NCI-H446 treated with DMSO at 0.1 percent for 48 hours (cell line): ENCODE measurements around the gene GREB1L.
"Not testable (repeated sequence)": the region's sequence is repeated elsewhere in the genome, so short reads cannot be mapped to it uniquely, and the experiment has no call there.

ENCODE experiments used
- DNase-seq: peaks from one replicate; lab custom pipeline; 2025; lab: John Stamatoyannopoulos, UW

Gene GREB1L

GRCh38 chr18:21242141-21242779 lies at the start of gene GREB1L:
Gene GREB1L (plus strand): TSS chr18:21242232. CDS start chr18:21383519, 141,287 bp downstream.
- DNase-seq: no peak

GRCh38 chr18:21192308-21192624 lies 49.8 kb upstream of the GREB1L start:
- DNase-seq: no peak

DNA sequence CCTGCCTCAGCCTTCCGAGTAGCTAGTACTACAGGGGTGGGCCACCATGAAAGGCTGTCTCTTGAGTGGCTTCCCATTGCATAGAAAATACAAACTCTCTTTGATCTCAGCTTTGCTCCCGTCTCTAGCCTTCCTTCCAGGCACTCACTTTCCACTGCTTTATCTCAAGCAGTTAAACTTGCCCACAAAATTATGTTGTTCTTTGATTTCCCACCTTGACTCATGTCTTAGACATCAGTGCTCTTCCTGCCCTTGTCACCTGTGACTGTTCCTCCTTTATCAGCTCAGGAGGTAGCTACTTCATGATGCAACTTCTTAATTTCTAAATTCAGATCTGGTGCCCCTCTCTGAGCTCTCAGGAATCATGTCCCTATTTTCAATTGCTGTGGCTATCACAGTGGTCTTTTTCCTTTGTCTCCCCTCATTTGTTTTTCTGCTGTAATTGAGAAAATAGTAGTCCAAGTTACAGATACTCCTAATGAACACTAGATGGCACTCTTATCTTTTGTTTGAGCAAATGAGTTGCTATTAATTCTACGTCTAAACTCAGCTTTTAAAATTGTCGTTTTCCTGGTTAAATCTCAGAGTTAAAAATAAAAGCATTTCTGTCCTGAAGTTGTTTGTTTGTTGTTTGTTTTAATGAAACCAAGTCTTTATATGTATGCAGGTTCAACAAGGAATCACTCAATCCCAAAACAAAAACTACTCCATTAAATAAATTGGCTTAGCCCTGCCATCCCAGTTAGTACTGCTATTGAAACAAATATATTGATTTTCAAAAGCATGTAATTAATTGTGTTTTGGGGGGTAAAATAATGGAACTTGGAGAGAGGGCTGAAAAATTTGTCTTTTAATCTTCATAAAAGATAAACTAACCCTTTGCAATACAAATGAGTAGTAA lies 46.9 kb upstream of the GREB1L start:
- DNase-seq: peak; percentile 29

DNA sequence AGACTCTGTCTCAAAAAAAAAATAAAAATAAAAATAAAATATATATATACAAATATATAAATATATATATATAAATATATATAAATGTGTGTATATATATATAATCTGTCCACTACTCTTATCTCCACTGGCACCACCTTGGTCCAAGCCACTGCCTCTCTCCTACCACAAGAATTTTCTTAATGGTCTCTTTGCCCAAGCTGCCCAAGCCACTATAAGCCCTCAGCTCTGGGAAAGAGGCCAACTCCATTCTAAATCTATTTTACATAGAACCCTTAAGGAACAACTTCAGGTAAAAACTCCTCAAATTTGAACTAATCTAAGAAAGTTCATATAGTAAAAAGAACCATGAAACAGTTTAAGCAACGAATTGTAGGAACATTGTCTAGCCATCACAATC lies 45.6 kb upstream of the GREB1L start:
- no peak for DNase-seq

- DNase-seq: no peak
Measured at GRCh38 chr18:21203126-21203525, 38.9 kb upstream of the GREB1L start.

DNA sequence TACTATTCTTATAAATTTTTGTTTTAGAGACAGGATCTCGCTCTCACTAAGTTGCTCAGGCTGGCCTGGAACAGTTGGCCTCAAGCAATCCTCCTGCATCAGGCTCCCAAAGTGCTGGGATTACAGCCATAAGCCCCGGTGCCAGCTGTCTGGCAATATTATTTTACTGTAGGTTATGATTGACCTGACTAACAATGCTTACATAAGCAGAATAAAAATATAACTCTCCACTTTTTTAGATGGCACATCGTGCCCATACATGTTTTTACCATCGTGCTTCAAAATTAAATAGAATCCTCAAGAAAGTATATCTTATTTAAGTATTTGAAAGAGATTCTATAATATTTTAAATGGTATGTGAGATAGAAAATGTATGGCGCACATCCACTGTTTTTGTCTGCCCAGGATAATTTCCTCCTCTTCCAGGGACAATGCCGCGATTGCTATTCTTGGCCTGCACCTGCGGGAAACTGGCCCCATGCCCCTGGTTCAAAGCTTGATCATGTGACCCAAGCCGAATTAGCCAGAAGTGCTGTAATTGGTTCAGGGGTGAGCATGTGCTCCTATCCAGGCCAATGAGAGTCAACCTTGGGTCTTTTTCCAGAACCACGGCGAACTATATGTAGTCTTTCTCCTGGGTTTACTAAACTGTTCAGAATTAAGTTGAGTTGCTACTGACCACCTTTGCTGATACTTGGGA lies 38.3 kb upstream of the GREB1L start:
- no peak for DNase-seq

GRCh38 chr18:21205695-21206094 lies 36.3 kb upstream of the GREB1L start:
- DNase-seq: no peak

DNA sequence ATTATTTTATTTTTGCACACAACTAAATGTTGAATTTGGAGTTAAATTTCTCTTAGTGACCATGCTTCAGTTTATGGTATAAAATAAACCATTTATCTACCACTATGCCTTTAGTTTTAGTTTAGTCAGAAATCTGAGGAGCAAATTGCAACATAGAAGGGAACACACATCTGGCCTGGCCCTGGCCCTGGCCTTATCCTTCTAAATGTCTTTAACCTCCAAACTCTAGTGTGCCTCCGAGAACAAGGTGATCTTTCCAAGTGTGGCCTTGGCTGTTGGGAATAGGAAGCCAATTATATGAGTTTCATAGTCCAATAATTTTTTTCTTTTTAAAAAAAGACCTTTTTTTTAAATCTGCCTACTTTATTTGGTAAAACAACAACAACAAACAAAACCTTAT lies 31.8 kb upstream of the GREB1L start:
- no peak for DNase-seq

DNA sequence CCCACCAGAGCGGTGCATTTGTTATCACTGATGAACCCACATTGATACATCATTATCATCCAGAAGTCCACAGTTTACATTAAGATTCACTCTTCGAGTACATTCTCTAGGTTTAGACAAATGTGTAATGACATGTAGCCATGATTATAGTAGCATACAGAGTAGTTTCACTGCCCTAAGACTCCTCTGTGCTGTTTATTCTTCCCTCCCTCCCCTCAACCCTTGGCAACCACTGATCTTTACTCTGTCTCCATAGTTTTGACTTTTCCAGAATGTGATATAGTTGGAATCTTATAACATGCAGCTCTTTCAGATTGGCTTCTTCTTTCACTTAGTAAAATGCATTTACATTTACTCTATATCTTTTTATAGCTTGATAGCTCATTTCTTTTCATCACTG lies 31.2 kb upstream of the GREB1L start:
- no peak for DNase-seq

- DNase-seq: not testable (repeated sequence)
Measured at GRCh38 chr18:21214409-21214808, 27.6 kb upstream of the GREB1L start.

- DNase-seq: no peak
Measured at GRCh38 chr18:21215490-21215889, 26.5 kb upstream of the GREB1L start.

DNA sequence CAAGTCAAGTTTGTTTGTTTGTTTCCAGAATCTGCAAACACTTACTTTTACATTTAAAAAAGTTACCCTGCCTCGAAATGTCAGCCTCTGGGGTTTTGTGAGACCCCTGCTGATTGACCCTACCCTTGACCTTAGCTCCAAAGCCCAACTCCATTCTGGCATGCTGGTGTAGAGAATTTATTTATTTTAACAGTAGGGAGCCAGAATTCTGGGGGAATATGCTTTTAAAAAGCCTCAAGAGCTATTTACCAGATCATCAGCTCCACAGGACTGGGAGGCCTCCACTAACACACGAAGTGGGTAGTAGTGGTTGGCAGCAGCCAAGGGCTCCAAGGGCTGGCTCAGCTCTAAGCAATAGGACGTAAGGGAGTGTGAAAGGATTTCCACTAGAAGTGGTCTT lies 23.2 kb upstream of the GREB1L start:
- no peak for DNase-seq

DNA sequence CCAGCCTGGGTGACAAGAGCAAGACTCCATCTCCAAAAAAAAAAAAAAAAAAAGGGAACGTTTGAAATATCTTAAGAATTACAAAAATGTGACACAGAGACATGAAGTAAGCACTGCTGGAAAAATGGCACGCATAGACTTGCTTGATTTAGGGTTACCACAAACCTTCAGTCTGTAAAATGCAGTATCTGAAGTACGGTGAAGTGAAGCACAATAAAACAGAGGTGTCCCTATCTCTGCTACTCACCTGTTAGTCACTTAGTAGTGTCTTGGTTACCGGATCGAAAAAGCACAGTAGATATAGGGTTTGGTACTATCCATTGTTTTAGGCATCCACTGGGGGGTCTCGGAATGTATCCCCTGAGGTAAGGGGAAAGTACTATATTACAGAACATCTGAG lies 11.6 kb upstream of the GREB1L start:
- DNase-seq: no peak

DNA sequence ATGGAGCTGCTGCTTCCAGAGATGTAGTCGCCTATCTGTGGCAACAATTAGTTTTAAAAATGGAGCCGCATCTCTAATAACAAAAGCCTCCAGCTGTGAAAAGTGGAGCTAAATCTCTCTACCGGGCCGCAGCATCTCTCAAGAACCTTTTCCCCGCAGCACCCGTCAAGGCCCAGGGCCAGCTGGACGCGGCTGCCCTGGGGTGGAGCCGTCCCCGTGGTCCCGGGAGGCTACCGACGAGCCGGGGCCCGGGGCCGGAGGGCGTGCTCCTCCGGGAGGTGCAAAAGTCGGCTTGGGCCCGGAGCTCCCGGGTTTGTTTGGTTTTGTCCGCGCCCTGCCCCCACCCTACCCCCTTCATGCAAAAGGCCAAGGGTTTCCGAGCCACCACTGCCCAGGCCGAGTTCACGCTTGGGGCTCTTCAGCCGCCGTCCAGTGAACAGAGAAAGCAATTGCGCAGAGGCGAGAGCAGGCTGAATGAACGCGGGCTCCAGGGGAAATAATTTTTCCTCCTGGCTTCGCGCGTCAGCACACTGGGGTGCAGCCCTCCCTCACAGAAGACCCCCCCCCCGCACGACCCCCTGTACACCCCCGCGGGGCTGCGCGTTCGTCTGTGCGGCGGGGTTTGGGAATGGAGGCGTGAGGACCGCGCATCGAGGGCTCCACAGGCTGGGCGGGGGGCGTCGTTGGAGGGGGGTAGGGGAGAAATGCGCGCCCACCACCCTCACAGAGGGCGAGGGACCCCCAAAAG lies 557 bp upstream of the GREB1L start:
- no peak for DNase-seq

DNA sequence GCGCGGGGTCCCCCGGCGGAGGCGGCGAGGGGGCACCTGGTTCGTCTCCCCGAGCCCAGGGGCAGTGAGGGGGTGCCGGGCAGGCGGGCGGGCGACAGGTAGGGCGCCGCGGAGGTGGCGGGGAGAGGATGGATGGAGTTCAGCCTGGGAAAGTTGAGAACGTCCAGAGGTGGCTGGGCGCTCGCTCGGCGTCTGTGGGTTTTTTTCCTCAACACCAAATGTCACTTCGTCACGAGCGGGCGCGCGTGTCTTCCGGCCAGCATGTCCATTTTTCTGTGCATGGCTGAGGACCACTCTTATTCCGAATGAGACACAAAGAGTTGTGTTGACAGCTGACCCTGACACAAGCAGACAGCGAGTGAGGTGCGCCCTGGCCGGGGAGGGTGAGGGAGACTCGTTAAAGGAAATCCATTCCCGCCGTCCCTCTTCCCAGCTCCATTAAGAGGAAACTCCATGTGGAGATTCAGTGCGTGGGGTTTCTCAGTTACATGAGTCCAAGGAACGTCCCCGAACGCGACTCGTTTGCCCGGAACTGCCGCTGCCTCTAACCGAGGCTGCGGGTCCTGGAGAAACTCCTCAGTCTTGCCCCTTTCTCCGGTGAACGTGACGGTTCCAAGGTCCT lies 859 bp downstream of the GREB1L start:
- DNase-seq: no peak

DNA sequence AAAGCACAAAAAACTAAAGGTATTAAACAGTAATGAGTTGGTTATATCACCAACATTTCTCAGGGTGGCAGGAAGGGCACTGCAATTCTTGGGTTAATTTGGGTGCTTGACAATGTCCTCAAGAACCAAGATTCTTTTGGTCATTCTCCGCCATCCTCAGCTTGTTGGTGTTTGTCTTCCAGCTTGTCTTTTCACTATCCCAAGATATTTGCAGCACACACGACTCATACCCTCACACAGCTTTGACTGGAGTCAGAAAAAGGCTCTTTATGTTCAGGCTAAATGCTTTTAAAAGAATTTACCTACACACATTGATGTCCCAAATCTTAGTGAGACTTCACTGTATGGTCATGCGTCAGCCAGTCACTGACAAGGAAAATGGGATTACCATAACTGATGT lies 12.5 kb downstream of the GREB1L start:
- no peak for DNase-seq

DNA sequence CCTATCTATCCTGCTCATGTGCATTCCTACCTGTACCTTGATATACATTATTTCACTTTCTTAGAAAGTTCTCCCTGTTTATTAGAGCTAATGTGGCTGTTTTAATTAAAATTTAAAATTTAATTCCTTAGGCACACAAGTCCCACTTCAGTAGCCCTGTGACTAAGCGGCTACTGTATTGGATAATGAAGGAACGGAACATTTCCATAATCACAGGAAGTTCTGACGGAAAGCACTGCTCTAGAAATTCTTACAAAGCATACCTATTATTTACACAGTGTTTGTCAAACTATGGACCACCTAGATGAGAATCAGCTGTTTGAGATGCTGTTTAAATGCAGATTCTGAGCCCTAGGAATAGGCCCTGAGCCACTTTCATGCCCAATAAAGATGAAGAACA lies 13.2 kb downstream of the GREB1L start:
- DNase-seq: no peak

GRCh38 chr18:21257386-21257785 lies 15.4 kb downstream of the GREB1L start:
- DNase-seq: no peak

DNA sequence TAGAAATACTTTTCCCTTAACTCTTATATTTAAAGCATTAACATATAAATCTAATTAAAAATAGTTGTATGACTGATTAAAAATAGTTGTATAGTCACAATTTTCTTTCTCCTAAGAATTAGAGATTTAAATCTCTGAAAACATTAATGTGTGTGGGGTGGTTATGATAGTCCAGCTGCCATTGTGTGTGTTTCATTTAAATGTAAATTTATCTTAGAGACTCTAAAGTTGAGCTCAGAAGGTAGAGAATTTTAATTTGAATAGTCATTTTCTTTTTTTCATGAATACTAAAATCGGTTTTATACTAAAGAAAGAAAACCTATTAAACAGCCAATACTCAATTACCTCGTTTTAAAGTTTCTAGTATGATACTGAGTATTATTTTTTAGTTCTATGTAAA lies 18.6 kb downstream of the GREB1L start:
- no peak for DNase-seq

- no peak for DNase-seq
Measured at GRCh38 chr18:21261352-21261751, 19.3 kb downstream of the GREB1L start.

GRCh38 chr18:21262244-21262643 lies 20.2 kb downstream of the GREB1L start:
- no peak for DNase-seq

- no peak for DNase-seq
Measured at GRCh38 chr18:21262979-21263378, 20.9 kb downstream of the GREB1L start.
